Coronary artery (tissue), 2 donors: Measurements from ENCODE around the gene GDPD5.
A peak's percentile ranks its signal among the peaks of the same experiment; 100 is the strongest.

Source experiments
- DNase-seq: peaks from one replicate; pipeline ENCODE4 v3.0.0-alpha.2; 2017; ENCODE audit warnings: low spot score
- H3K27ac ChIP-seq, 2 donors: fragments of 200-600 bp; sonication (generic); one replicate each; pipeline ENCODE4 v1.5.1; 2016 to 2019
- H3K4me3 ChIP-seq: fragments of 200-600 bp; sonication (generic); 2 replicates; pipeline ENCODE4 v1.5.1; 2016; ENCODE audit warnings: mild to moderate bottlenecking, moderate library complexity
- CTCF ChIP-seq: fragments of 200-600 bp; sonication (generic); IDR thresholded peaks from one replicate; pipeline ENCODE4 v1.5.1; 2019; ENCODE audit warnings: antibody characterized with exemption

Gene GDPD5

GRCh38 chr11:75505916-75506692, 19.6 kb downstream of the GDPD5 start:
- peak; percentile 69 for DNase-seq
- Histone ChIP-seq H3K4me3 (no peak overlapping the region), H3K27ac (peak overlapping the region in 1 of 2 donors; percentile 12)
- no peak for TF ChIP-seq CTCF

DNA sequence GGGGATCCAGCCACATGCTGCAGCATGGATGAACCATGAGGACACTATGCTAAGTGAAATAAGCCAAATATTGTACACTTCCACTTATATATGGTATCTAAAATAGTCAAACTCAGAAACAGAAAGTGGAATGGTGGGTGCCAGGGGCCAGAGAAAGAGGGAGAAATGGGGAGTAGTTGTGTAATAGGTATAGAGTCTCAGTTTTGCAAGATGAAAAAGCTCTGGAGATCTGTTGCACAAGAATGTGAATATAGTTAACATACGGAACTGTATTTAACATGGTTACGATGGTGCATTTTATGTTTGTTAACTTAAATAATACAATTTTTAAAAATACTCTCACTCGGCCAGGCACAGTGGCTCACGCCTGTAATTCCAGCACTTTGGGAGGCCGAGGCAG, 21.2 kb downstream of the GDPD5 start:
- no peak overlapping the region for H3K4me3 ChIP-seq
- no peak for DNase-seq
- no peak for TF ChIP-seq CTCF
- H3K27ac ChIP-seq: no peak overlapping the region

- H3K27ac ChIP-seq: no peak overlapping the region
- DNase-seq: no peak
- no peak overlapping the region for H3K4me3 ChIP-seq
- no peak for TF ChIP-seq CTCF
Measured at GRCh38 chr11:75503531-75504099, 22.1 kb downstream of the GDPD5 start.

GRCh38 chr11:75502138-75502537, 23.6 kb downstream of the GDPD5 start:
- H3K27ac ChIP-seq: no peak overlapping the region
- H3K4me3 ChIP-seq: no peak overlapping the region
- TF ChIP-seq CTCF: no peak
- DNase-seq: no peak

DNA sequence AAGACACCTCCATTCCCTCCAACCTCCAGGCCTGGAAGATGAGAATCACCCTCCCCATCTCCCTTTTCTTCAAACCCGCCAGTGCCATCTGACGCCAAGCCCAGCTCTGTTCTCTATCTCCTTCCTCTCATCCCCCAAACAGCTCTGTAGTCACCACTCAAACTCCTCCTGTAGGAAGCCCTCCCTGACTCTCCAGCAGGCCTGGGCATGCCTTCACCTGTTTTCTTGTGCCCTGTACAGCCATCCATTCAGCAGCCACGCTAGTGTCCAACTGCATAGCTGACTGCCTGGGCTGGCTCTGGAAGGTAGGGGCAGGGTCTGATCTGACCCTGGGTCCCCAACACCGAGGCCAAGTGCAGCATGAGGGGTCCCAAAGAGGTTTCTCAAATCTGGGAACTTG, 25.0 kb downstream of the GDPD5 start:
- no peak for TF ChIP-seq CTCF
- H3K4me3 ChIP-seq: no peak overlapping the region
- peak overlapping the region in 1 of 2 donors; percentile 86 for H3K27ac ChIP-seq
- no peak for DNase-seq

DNA sequence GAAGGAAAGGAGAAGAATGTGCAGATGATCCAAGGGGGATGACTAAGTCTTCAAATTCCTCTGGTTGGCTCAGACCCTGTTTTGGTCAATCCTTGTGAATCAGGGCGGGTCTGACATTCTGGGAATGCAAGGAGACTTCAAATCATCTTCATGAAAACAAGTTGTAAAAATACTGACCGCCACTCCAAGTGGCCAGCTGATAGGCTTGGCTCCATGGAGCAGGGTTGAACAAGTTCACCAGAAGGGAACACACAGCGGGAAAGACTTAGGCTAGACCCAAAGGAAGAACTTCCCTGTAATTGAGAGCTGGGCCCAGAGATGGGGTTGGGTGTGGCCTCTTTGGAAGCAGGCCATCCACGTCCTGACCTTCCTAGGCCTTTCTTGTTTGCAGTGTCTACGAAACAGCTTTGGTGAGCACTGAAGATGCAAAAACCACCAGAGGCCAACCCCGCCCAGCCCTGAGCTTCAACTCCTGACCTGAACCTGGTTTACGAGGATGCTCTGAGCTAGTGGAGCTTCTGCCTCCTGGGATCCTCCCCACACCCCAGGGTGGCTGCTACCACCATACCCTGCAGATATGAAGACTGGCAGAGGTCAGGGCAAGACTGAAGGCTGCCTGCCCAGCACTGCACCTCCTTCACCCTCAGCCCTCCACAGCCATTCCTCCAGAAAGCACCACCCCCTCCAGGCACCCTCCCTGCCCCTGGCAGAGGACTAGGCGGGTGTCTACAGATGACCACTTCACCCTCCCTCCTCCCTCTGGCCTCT, 26.1 kb downstream of the GDPD5 start:
- no peak for TF ChIP-seq CTCF
- Histone ChIP-seq H3K27ac (peak overlapping the region in 1 of 2 donors; percentile 86), H3K4me3 (no peak overlapping the region)
- no peak for DNase-seq
